Hematopoietic multipotent progenitor cell treated with erythropoietin and hydrocortisone succinate and interleukin-3 and kit ligand, for 6 days (in vitro differentiated cells): Measurements from ENCODE around the gene HTR3B.

Experiments used
- DNase-seq: peaks from one replicate; pipeline ENCODE4 v3.0.0-alpha.2; 2015

The HTR3B gene

DNA sequence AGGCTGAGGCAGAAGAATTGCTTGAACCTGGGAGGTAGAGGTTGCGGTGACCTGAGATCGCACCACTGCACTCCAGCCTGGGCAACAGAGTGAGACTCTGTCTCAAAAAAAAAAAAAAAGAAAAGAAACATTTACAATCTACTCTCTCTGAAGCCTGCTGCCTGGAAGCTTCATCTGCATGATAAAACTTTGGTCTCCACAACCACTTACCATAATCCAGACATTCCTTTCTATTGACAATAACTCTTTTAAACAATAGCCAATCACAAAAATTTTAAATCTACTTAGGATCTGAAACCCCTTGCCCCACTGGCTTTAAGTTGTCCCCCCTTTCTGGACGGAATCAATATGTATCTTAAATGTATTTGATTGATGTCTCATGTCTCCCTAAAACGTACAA lies 45.3 kb downstream of the HTR3B start:
- no peak for DNase-seq

DNA sequence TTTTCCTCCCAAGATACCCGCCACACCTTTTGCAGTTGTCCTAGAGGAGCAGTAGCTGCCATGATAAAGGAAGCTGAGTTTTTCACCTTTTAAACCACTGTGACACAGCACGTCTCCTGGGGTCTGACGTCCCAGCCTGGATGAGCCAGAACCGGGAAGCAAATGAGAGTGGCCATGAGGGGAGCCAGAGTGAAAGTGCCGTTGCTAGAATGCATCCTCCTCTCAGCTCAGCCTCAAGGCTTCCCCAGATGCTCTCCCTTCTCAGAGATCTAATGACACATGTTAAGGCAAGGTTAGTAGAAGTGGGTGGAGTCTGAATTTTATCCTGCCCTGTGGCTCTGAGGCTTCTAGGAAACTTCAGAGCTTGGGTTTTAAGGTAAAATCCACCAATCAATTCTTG lies 46.9 kb downstream of the HTR3B start:
- DNase-seq = no peak

DNA sequence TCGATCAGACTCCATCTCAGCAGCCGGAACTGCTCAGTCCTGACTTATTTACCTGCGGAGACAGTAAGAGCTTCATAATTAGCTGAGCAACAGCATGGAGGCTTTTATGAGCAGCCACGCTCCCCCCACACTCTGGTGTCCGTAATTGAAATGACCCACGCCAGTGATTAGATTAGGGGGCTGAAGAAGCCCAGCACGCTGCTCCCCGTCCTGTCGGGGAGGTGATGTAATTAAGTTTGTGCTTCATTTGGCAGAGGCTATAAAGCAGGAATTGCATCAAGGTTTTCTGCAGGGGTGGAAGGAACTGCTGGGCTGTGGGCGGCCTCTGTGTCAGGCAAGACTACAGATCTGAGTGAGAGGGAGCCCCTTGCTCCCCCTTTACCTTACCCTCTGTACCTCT lies 47.5 kb downstream of the HTR3B start:
- DNase-seq = no peak

DNA sequence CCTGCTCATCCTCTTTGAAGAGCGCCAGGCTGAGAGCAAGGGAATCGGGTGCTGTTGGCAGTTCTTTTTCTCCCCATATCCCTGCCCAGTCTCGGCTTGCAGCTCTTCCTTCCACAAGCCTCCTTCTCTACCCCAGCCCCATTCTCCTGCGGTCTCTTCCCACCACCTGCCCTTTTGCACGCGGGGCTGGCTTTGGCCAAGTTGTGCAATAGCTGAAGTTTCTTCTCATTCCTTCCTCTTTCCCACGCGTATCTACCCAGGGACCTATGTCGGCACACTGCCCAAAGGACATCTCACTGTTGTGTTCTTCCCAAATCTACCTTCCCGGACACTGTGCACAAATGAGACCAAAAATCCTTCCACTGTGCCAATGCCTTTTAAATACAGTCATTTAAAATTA lies 48.0 kb downstream of the HTR3B start:
- DNase-seq = peak; percentile 13

- DNase-seq = no peak
Observed at GRCh38 chr11:113954235-113954634, 49.6 kb downstream of the HTR3B start.

DNA sequence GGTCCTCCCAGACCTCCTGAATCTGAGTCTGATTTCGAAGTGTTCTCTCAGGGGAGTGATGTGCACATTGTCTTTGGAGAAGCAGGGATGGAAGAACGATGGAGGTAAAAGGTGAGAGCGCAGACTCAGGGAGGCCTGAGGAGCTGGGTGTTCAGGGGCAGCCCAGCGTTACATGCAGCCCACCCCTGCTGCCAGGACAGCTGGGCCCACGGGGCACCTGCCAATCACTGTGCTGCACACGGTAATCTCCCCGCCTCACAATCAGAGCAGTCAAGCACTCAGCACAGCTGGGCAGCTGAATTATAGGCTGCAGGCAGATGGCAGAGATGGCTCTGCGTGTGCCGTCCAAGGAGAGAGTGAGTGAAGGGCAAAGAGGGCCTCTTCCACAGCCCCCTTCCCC lies 52.4 kb downstream of the HTR3B start:
- DNase-seq = no peak

GRCh38 chr11:113960702-113961330 lies 56.2 kb downstream of the HTR3B start:
- DNase-seq = no peak

GRCh38 chr11:113967361-113967760 lies 62.8 kb downstream of the HTR3B start:
- DNase-seq = no peak

- DNase-seq = no peak
Observed at GRCh38 chr11:113971506-113972195, 67.1 kb downstream of the HTR3B start.

GRCh38 chr11:113974741-113975470 lies 70.3 kb downstream of the HTR3B start, which contains the start of gene HTR3A:
Gene HTR3A, plus strand, starts transcription at chr11:113975108. Its CDS starts 218 bp downstream, at chr11:113975326.
- no peak for DNase-seq

DNA sequence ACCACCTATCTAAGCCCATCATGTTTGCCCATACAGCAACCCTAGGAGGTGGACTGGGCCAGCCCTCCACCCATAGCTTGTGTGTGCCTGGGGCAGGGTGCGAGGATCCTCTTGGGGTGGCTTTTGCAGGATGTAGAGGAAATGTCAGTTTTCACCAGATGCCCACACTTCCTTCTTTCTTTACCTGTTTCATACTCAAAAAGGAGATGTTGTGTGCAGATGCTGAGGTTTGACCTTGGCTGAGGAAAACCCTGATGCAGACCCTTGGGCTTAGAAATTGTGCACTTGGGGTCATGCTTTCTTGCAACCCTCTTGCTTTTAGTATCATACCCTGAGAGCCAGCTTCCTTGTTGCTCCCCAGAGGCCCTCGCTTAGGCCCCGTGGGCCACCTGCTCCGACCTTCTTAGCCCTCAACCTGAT lies 72.5 kb downstream of the HTR3B start:
- no peak for DNase-seq

DNA sequence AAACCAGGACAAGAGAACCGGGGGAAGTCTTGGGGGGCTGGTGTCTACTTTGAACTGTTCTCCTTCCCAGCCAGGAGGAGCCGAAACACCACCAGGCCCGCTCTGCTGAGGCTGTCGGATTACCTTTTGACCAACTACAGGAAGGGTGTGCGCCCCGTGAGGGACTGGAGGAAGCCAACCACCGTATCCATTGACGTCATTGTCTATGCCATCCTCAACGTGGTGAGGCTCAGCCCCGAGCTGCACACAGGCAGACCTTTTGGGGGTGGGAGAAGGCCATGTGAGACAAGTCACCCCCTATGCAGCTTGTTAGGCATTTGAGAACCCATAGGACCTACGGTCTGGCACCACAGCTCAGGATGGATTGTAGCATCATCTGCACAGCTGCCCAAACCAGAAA lies 73.1 kb downstream of the HTR3B start:
- DNase-seq = no peak

GRCh38 chr11:113979431-113979830 lies 74.8 kb downstream of the HTR3B start:
- no peak for DNase-seq

DNA sequence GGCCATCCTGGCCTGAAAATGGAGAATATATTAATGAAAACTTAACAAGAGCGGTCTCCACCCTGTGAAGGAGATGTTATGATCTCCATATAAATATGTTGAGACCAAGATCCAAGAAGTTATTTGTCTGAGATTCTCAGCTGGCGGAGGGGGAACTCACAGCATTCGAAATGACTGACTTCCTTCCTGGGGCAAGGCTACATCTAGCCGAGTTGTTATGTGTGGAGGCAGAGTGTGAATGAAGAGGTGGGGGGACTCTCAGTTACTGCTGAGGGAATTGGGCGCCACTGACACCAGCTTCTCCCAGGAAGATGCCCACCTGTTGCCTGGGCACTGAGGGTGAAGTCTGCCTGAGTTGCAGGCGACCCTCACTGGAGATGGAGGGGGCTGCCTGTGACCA lies 76.2 kb downstream of the HTR3B start:
- no peak for DNase-seq

DNA sequence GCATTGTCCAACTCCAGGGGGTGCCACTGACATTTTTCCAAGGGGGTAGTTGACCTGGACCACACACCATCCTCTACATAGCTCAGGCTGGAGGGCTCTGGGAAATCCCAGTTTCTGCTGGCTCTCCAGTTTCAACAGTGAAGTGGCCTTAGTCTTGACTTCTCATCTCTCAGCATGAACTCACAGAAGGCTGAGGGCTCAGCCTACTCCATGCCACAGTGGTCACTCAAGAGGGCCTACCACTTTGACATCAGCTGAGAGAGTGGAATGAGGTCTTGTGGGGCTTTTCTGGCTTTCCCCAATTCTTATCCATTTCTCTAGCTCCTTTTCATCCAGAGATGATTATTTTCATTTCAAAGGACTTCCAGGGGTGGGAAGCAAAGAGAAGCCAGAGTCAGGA lies 77.7 kb downstream of the HTR3B start:
- DNase-seq = no peak

GRCh38 chr11:113984781-113985180 lies 80.2 kb downstream of the HTR3B start:
- no peak for DNase-seq

DNA sequence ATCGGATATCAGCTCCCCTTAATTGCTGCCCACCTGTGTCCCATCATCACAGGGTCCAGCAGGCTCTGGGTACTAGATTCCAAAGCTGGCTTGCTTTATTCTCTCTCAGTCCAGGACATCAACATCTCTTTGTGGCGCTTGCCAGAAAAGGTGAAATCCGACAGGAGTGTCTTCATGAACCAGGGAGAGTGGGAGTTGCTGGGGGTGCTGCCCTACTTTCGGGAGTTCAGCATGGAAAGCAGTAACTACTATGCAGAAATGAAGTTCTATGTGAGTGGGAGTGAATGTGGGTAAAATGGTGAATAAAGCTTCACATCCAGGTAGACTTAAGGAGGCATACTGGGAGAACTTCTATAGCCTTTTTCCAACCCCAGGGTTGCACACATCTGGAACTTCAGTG lies 81.3 kb downstream of the HTR3B start:
- DNase-seq = no peak

DNA sequence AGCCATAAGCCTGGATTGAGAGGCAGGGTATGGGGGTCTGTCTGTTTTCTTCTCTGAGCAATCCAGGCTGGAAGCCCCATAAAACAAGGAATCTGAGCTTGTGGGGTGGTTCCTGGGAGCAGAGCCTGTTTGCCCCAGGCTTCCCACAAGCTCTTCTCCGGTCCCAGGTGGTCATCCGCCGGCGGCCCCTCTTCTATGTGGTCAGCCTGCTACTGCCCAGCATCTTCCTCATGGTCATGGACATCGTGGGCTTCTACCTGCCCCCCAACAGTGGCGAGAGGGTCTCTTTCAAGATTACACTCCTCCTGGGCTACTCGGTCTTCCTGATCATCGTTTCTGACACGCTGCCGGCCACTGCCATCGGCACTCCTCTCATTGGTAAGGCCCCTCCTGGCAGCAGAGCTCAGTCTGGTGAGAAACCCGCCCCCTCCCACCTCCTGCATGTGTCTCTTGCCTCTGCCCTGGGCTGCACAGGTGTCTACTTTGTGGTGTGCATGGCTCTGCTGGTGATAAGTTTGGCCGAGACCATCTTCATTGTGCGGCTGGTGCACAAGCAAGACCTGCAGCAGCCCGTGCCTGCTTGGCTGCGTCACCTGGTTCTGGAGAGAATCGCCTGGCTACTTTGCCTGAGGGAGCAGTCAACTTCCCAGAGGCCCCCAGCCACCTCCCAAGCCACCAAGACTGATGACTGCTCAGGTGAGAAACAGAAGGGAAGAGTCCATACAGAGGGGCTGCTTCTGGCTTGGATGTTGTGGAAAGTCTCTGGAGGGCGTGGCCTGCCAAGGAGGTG lies 82.0 kb downstream of the HTR3B start:
- no peak for DNase-seq

DNA sequence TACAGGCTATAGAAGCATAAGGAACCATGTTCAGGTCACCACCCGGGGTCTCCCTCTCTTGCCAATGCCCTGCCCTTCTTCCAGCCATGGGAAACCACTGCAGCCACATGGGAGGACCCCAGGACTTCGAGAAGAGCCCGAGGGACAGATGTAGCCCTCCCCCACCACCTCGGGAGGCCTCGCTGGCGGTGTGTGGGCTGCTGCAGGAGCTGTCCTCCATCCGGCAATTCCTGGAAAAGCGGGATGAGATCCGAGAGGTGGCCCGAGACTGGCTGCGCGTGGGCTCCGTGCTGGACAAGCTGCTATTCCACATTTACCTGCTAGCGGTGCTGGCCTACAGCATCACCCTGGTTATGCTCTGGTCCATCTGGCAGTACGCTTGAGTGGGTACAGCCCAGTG lies 84.8 kb downstream of the HTR3B start:
- DNase-seq = no peak

GRCh38 chr11:113989916-113990315 lies 85.3 kb downstream of the HTR3B start:
- no peak for DNase-seq

GRCh38 chr11:113991170-113991569 lies 86.6 kb downstream of the HTR3B start:
- DNase-seq = peak; percentile 74

GRCh38 chr11:113991718-113992458 lies 87.3 kb downstream of the HTR3B start:
- peak; percentile 15 for DNase-seq
